Neural cell (in vitro differentiated cells): ENCODE results near the gene EMILIN1. TPM values are rescaled to one million over a fixed set of nuclear protein-coding genes. Genes with fewer than 3 reads are reported as not detected.

Experiments used
- H2AFZ ChIP-seq: fragments of 200-600, 300-800 bp; sonication (generic), shearing (Covaris generic); 2 replicates; pipeline ENCODE4 v1.6.0; 2014; ENCODE audit warnings: low read depth, mild to moderate bottlenecking, antibody characterized with exemption, low read length, moderate library complexity
- H3F3A ChIP-seq: fragments of 200-600 bp; shearing (Covaris generic); 2 replicates; pipeline ENCODE4 v1.6.1; 2016; ENCODE audit warnings: mild to moderate bottlenecking, moderate library complexity, mixed read lengths, antibody characterized with exemption, low read length; ENCODE audit not compliant: insufficient read depth, poor library complexity, severe bottlenecking
- H3K27ac ChIP-seq: fragments of 200-600, 300-800 bp; sonication (generic), shearing (Covaris generic); 2 replicates; pipeline ENCODE4 v1.5.1; 2014; ENCODE audit warnings: mild to moderate bottlenecking, low read length, moderate library complexity
- H3K27me3 ChIP-seq: fragments of 300-800, 200-600 bp; sonication (generic), shearing (Covaris generic); 2 replicates; pipeline ENCODE4 v1.6.0; 2014; ENCODE audit warnings: mild to moderate bottlenecking, low read depth, low read length, moderate library complexity; ENCODE audit not compliant: insufficient read depth
- H3K36me3 ChIP-seq: fragments of 300-800, 200-600 bp; sonication (generic), shearing (Covaris generic); 2 replicates; pipeline ENCODE4 v1.5.1; 2014; ENCODE audit warnings: mild to moderate bottlenecking, antibody characterized with exemption, low read length, moderate library complexity; ENCODE audit not compliant: insufficient read depth
- H3K4me2 ChIP-seq: fragments of 300-800, 200-600 bp; sonication (generic), shearing (Covaris generic); 2 replicates; pipeline ENCODE4 v1.6.0; 2014; ENCODE audit warnings: mild to moderate bottlenecking, low read length
- H3K4me3 ChIP-seq: fragments of 300-800, 200-600 bp; sonication (generic), shearing (Covaris generic); 2 replicates; pipeline ENCODE4 v1.5.1; 2014; ENCODE audit warnings: mild to moderate bottlenecking, low read length, moderate library complexity
- H3K79me2 ChIP-seq: fragments of 200-600 bp; shearing (Covaris generic); replicated peaks from 2 replicates; pipeline ENCODE4 v1.6.0; 2014; ENCODE audit warnings: mild to moderate bottlenecking, low read length, moderate library complexity; ENCODE audit not compliant: insufficient read depth
- H3K9ac ChIP-seq: fragments of 300-800, 200-600 bp; sonication (generic), shearing (Covaris generic); 2 replicates; pipeline ENCODE4 v1.6.1; 2016; ENCODE audit warnings: mild to moderate bottlenecking, low read length, mixed read lengths
- H3K9me2 ChIP-seq: fragments of 200-600 bp; shearing (Covaris generic); 2 replicates; pipeline ENCODE4 v1.6.1; 2016; ENCODE audit warnings: mild to moderate bottlenecking, low read length, mixed read lengths; ENCODE audit not compliant: insufficient read depth
- H3K9me3 ChIP-seq: fragments of 200-600, 300-800 bp; sonication (generic), shearing (Covaris generic); 2 replicates; pipeline ENCODE4 v1.6.1; 2016; ENCODE audit warnings: mild to moderate bottlenecking, mixed run types, low read length, moderate library complexity, mixed read lengths
- H4K20me1 ChIP-seq: fragments of 200-600 bp; shearing (Covaris generic); 2 replicates; pipeline ENCODE4 v1.6.1; 2016; ENCODE audit warnings: mild to moderate bottlenecking, mixed run types; ENCODE audit not compliant: insufficient read depth
- EP300 ChIP-seq: fragments of 450-650 bp; conservative IDR thresholded peaks from 2 replicates; pipeline ENCODE4 v1.6.1; 2014; ENCODE audit warnings: antibody characterized with exemption, mild to moderate bottlenecking, moderate library complexity; ENCODE audit not compliant: poor library complexity, severe bottlenecking
- EZH2 ChIP-seq: fragments of 200-600, 300-800 bp; shearing (Covaris generic), sonication (generic); IDR thresholded peaks from 2 replicates; pipeline ENCODE4 v1.6.1; 2014; ENCODE audit warnings: antibody characterized with exemption, low read length, borderline replicate concordance, mild to moderate bottlenecking; ENCODE audit not compliant: insufficient read depth, poor library complexity, severe bottlenecking
- MXI1 ChIP-seq: fragments of 450-650 bp; conservative IDR thresholded peaks from 2 replicates; pipeline ENCODE4 v1.6.1; 2014; ENCODE audit warnings: antibody characterized with exemption, mild to moderate bottlenecking; ENCODE audit not compliant: poor library complexity, severe bottlenecking
- POLR2AphosphoS5 ChIP-seq: IDR thresholded peaks from 2 replicates; pipeline ENCODE4 v1.6.1; 2012
- RAD21 ChIP-seq: fragments of 450-650 bp; conservative IDR thresholded peaks from 2 replicates; pipeline ENCODE4 v1.6.1; 2014; ENCODE audit warnings: antibody characterized with exemption, mild to moderate bottlenecking, moderate library complexity
- SMC3 ChIP-seq: fragments of 450-650 bp; conservative IDR thresholded peaks from 2 replicates; pipeline ENCODE4 v1.6.1; 2014; ENCODE audit warnings: antibody characterized with exemption, mild to moderate bottlenecking, moderate library complexity; ENCODE audit not compliant: poor library complexity
- TAF1 ChIP-seq: IDR thresholded peaks from 2 replicates; pipeline ENCODE4 v1.6.1; 2012; ENCODE audit warnings: low read depth
- polyA plus RNA-seq: library from polyadenylated mRNA; depleted of rRNA; stranded (reverse); fragments of >200 nt; gene quantifications from 2 replicates; pipeline ENCODE4 v1.2.3, GENCODE V29; 2014
- TF ChIP-seq, protein P1 (sequence below): IDR thresholded peaks from 2 replicates; pipeline ENCODE4 v1.6.1; 2012; ENCODE audit warnings: borderline replicate concordance
- TF ChIP-seq, protein P2 (sequence below): fragments of 450-650 bp; IDR thresholded peaks from 2 replicates; pipeline ENCODE4 v1.5.1; 2014; ENCODE audit warnings: antibody characterized with exemption, mild to moderate bottlenecking, moderate library complexity; ENCODE audit not compliant: poor library complexity, severe bottlenecking

The EMILIN1 gene
- polyA plus RNA-seq, 1 donor from 2014 or later, result 1.3 TPM

- Histone ChIP-seq H4K20me1 (no peaks in the 10 kb centered on the region), H3F3A (peaks cover 6% of the 10 kb centered on the region), H2AFZ (peak within 1 kb of the TSS; percentile 75), H3K9ac (peak within 1 kb of the TSS; percentile 92), H3K36me3 (no peaks in the 10 kb centered on the region), H3K27me3 (no peaks in the 10 kb centered on the region), H3K27ac (peak within 1 kb of the TSS; percentile 90), H3K4me3 (peak within 1 kb of the TSS; percentile 89), H3K9me3 (no peaks in the 10 kb centered on the region), H3K9me2 (no peaks in the 10 kb centered on the region), H3K4me2 (peak within 1 kb of the TSS; percentile 74), H3K79me2 (peaks cover 7% of the 10 kb centered on the region)
- TF ChIP-seq TAF1 (peak; percentile 82), POLR2AphosphoS5 (peak; percentile 97), SMC3 (peak; percentile 41), RAD21 (peak; percentile 31), MXI1 (peak; percentile 66), EZH2 (no peak), EP300 (no peak)
- TF ChIP-seq, protein P1, sequence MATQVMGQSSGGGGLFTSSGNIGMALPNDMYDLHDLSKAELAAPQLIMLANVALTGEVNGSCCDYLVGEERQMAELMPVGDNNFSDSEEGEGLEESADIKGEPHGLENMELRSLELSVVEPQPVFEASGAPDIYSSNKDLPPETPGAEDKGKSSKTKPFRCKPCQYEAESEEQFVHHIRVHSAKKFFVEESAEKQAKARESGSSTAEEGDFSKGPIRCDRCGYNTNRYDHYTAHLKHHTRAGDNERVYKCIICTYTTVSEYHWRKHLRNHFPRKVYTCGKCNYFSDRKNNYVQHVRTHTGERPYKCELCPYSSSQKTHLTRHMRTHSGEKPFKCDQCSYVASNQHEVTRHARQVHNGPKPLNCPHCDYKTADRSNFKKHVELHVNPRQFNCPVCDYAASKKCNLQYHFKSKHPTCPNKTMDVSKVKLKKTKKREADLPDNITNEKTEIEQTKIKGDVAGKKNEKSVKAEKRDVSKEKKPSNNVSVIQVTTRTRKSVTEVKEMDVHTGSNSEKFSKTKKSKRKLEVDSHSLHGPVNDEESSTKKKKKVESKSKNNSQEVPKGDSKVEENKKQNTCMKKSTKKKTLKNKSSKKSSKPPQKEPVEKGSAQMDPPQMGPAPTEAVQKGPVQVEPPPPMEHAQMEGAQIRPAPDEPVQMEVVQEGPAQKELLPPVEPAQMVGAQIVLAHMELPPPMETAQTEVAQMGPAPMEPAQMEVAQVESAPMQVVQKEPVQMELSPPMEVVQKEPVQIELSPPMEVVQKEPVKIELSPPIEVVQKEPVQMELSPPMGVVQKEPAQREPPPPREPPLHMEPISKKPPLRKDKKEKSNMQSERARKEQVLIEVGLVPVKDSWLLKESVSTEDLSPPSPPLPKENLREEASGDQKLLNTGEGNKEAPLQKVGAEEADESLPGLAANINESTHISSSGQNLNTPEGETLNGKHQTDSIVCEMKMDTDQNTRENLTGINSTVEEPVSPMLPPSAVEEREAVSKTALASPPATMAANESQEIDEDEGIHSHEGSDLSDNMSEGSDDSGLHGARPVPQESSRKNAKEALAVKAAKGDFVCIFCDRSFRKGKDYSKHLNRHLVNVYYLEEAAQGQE, result peak; percentile 91
- TF ChIP-seq, protein P2, sequence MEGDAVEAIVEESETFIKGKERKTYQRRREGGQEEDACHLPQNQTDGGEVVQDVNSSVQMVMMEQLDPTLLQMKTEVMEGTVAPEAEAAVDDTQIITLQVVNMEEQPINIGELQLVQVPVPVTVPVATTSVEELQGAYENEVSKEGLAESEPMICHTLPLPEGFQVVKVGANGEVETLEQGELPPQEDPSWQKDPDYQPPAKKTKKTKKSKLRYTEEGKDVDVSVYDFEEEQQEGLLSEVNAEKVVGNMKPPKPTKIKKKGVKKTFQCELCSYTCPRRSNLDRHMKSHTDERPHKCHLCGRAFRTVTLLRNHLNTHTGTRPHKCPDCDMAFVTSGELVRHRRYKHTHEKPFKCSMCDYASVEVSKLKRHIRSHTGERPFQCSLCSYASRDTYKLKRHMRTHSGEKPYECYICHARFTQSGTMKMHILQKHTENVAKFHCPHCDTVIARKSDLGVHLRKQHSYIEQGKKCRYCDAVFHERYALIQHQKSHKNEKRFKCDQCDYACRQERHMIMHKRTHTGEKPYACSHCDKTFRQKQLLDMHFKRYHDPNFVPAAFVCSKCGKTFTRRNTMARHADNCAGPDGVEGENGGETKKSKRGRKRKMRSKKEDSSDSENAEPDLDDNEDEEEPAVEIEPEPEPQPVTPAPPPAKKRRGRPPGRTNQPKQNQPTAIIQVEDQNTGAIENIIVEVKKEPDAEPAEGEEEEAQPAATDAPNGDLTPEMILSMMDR, result no peak
These were observed 27.2 kb upstream of the EMILIN1 start, which contains the start of gene AGBL5 for GRCh38 chr2:27050996-27051901. Gene AGBL5, plus strand, starts transcription at chr2:27051668. Its CDS starts 1,291 bp downstream, at chr2:27052959.

DNA sequence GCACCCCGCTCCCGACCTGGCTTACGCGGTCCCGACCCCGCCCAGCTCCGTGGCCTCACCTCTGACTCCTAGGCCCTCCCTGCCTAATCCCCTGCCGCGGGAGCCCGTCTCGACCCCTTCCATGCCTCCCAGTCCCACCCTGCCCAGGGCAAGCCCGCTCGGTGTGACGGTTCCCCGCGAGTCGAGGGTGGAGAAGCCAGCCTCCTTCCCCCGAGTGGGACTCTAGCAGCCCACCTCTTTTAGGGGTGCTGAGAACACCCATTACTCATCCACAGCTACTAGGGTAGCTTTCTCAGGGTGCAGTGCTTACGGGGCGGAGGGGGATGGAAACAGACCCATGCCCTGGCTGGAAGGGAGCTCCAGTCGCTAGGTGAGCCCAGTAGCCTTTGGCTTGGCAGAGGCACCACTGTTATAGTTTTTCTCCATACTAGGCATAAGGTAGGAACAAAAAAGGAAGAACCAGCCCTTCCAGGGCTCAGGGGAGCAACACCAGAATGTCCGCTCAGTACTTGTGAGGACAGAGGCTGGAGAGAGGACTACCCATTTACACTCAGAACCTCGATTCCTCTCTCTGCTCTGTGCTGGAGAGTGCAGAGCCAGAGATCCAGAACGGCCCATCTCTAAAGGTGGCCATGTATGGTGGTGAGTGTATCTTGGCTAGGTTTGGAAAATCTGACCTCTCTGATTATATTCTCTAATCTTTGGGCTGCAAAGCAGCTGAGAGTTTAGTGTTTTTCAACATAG, 26.3 kb upstream of the EMILIN1 start:
- Histone ChIP-seq H3K27ac (peak overlapping the region; percentile 90), H3K9me3 (no peaks in the 10 kb centered on the region), H3K36me3 (no peaks in the 10 kb centered on the region), H3K79me2 (peaks cover 7% of the 10 kb centered on the region), H3K4me2 (peak overlapping the region; percentile 74), H3F3A (peaks cover 6% of the 10 kb centered on the region), H3K27me3 (no peaks in the 10 kb centered on the region), H3K4me3 (peak overlapping the region; percentile 89), H3K9ac (peak overlapping the region; percentile 92), H3K9me2 (no peaks in the 10 kb centered on the region), H2AFZ (peak overlapping the region; percentile 63), H4K20me1 (no peaks in the 10 kb centered on the region)
- TF ChIP-seq MXI1, result no peak
- no peak for TF ChIP-seq POLR2AphosphoS5
- TF ChIP-seq, protein P2, result no peak
- no peak for TF ChIP-seq EZH2
- TF ChIP-seq, protein P1, result no peak
- TF ChIP-seq TAF1, result no peak
